HEK293 (cell line): Measurements from ENCODE around the gene GALNT1.

Experiments
- BCL11B ChIP-seq: fragments of 450-650 bp; formaldehyde crosslinking; IDR thresholded peaks from 2 replicates; pipeline ENCODE4 v1.5.1; 2016; ENCODE audit warnings: low read depth, missing biosample characterization, missing genetic modification characterization
- CTCF ChIP-seq: fragments of 450-650 bp; formaldehyde crosslinking; IDR thresholded peaks from 2 replicates; pipeline ENCODE4 v1.5.1; 2016; ENCODE audit warnings: missing biosample characterization, missing genetic modification characterization
- GLI4 ChIP-seq: fragments of 450-650 bp; formaldehyde crosslinking; IDR thresholded peaks from 2 replicates; pipeline ENCODE4 v1.5.1; 2016; ENCODE audit warnings: missing biosample characterization, missing genetic modification characterization
- MEIS1 ChIP-seq: sonication (generic); formaldehyde crosslinking; IDR thresholded peaks from 2 replicates; pipeline ENCODE4 v1.8.1; 2022; ENCODE audit warnings: missing genetic modification reagents, mild to moderate bottlenecking, borderline replicate concordance
- PRDM2 ChIP-seq: fragments of 450-650 bp; formaldehyde crosslinking; IDR thresholded peaks from 2 replicates; pipeline ENCODE4 v1.5.1; 2016; ENCODE audit warnings: missing biosample characterization, missing genetic modification characterization, borderline replicate concordance
- REPIN1 ChIP-seq: fragments of 450-650 bp; formaldehyde crosslinking; IDR thresholded peaks from 2 replicates; pipeline ENCODE4 v1.5.1; 2017; ENCODE audit warnings: missing biosample characterization, missing genetic modification characterization, low read depth
- SP2 ChIP-seq: fragments of 450-650 bp; formaldehyde crosslinking; IDR thresholded peaks from 2 replicates; pipeline ENCODE4 v1.5.1; 2016; ENCODE audit warnings: missing biosample characterization, missing genetic modification characterization
- SP7 ChIP-seq: fragments of 450-650 bp; formaldehyde crosslinking; IDR thresholded peaks from 2 replicates; pipeline ENCODE4 v1.5.1; 2016; ENCODE audit warnings: missing biosample characterization, missing genetic modification characterization
- YY1 ChIP-seq: fragments of 450-650 bp; formaldehyde crosslinking; IDR thresholded peaks from 2 replicates; pipeline ENCODE4 v1.5.1; 2018; ENCODE audit warnings: missing biosample characterization, missing genetic modification characterization
- ZBTB44 ChIP-seq: fragments of 450-650 bp; IDR thresholded peaks from 2 replicates; pipeline ENCODE4 v1.5.1; 2018; ENCODE audit warnings: missing biosample characterization, mild to moderate bottlenecking, missing genetic modification characterization
- ZBTB6 ChIP-seq: fragments of 450-650 bp; formaldehyde crosslinking; IDR thresholded peaks from 2 replicates; pipeline ENCODE4 v1.5.1; 2017; ENCODE audit warnings: missing biosample characterization, missing genetic modification characterization
- ZFP37 ChIP-seq: fragments of 450-650 bp; formaldehyde crosslinking; IDR thresholded peaks from 2 replicates; pipeline ENCODE4 v1.5.1; 2016; ENCODE audit warnings: missing biosample characterization, missing genetic modification characterization
- ZNF133 ChIP-seq: fragments of 450-650 bp; formaldehyde crosslinking; IDR thresholded peaks from 2 replicates; pipeline ENCODE4 v1.5.1; 2016; ENCODE audit warnings: missing biosample characterization, missing genetic modification characterization
- ZNF2 ChIP-seq: fragments of 450-650 bp; formaldehyde crosslinking; IDR thresholded peaks from 2 replicates; pipeline ENCODE4 v1.5.1; 2016; ENCODE audit warnings: missing biosample characterization, missing genetic modification characterization
- ZNF24 ChIP-seq: fragments of 450-650 bp; formaldehyde crosslinking; IDR thresholded peaks from 2 replicates; pipeline ENCODE4 v1.5.1; 2016; ENCODE audit warnings: missing biosample characterization, missing genetic modification characterization
- ZNF335 ChIP-seq: fragments of 450-650 bp; formaldehyde crosslinking; conservative IDR thresholded peaks from 2 replicates; pipeline ENCODE4 v1.5.1; 2016; ENCODE audit warnings: missing biosample characterization, missing genetic modification characterization
- ZNF391 ChIP-seq: fragments of 450-650 bp; formaldehyde crosslinking; IDR thresholded peaks from 2 replicates; pipeline ENCODE4 v1.5.1; 2016; ENCODE audit warnings: low read depth, missing biosample characterization, missing genetic modification characterization, borderline replicate concordance
- ZNF394 ChIP-seq: fragments of 450-650 bp; formaldehyde crosslinking; IDR thresholded peaks from 2 replicates; pipeline ENCODE4 v1.5.1; 2016; ENCODE audit warnings: missing biosample characterization, missing genetic modification characterization, mild to moderate bottlenecking, moderate library complexity, borderline replicate concordance
- ZNF423 ChIP-seq: fragments of 450-650 bp; formaldehyde crosslinking; IDR thresholded peaks from 2 replicates; pipeline ENCODE4 v1.5.1; 2016; ENCODE audit warnings: missing biosample characterization, missing genetic modification characterization
- ZNF473 ChIP-seq: fragments of 450-650 bp; formaldehyde crosslinking; IDR thresholded peaks from 2 replicates; pipeline ENCODE4 v1.5.1; 2017; ENCODE audit warnings: missing biosample characterization, missing genetic modification characterization
- ZNF501 ChIP-seq: fragments of 450-650 bp; formaldehyde crosslinking; IDR thresholded peaks from 2 replicates; pipeline ENCODE4 v1.5.1; 2016; ENCODE audit warnings: missing biosample characterization, missing genetic modification characterization
- ZNF510 ChIP-seq: fragments of 450-650 bp; formaldehyde crosslinking; IDR thresholded peaks from 2 replicates; pipeline ENCODE4 v1.5.1; 2018; ENCODE audit warnings: mild to moderate bottlenecking, missing genetic modification characterization, missing biosample characterization; ENCODE audit not compliant: insufficient replicate concordance
- ZNF580 ChIP-seq: fragments of 450-650 bp; formaldehyde crosslinking; IDR thresholded peaks from 2 replicates; pipeline ENCODE4 v1.5.1; 2016; ENCODE audit warnings: missing biosample characterization, missing genetic modification characterization
- ZNF629 ChIP-seq: fragments of 450-650 bp; formaldehyde crosslinking; IDR thresholded peaks from 2 replicates; pipeline ENCODE4 v1.5.1; 2017; ENCODE audit warnings: missing biosample characterization, missing genetic modification characterization
- ZNF654 ChIP-seq: fragments of 450-650 bp; formaldehyde crosslinking; IDR thresholded peaks from 2 replicates; pipeline ENCODE4 v1.5.1; 2016; ENCODE audit warnings: low read depth, missing biosample characterization, missing genetic modification characterization
- ZNF677 ChIP-seq: fragments of 450-650 bp; IDR thresholded peaks from 2 replicates; pipeline ENCODE4 v1.5.0; 2018; ENCODE audit warnings: missing biosample characterization, mild to moderate bottlenecking, missing genetic modification characterization, moderate library complexity
- ZNF747 ChIP-seq: fragments of 450-650 bp; formaldehyde crosslinking; IDR thresholded peaks from 2 replicates; pipeline ENCODE4 v1.5.1; 2016; ENCODE audit warnings: missing biosample characterization, missing genetic modification characterization
- ZNF843 ChIP-seq: fragments of 450-650 bp; formaldehyde crosslinking; IDR thresholded peaks from 2 replicates; pipeline ENCODE4 v1.5.1; 2016; ENCODE audit warnings: missing biosample characterization, missing genetic modification characterization
- ZSCAN16 ChIP-seq: fragments of 450-650 bp; formaldehyde crosslinking; IDR thresholded peaks from 2 replicates; pipeline ENCODE4 v1.5.1; 2016; ENCODE audit warnings: missing biosample characterization, missing genetic modification characterization
- ZSCAN30 ChIP-seq: fragments of 450-650 bp; IDR thresholded peaks from 2 replicates; pipeline ENCODE4 v1.5.1; 2018; ENCODE audit warnings: missing biosample characterization, mild to moderate bottlenecking, missing genetic modification characterization, moderate library complexity

Gene GALNT1

GRCh38 chr18:35616664-35617423 lies 35.3 kb downstream of the GALNT1 start (continued):
- no peak for TF ChIP-seq ZNF654 (tag by site-specific recombination)
- TF ChIP-seq MEIS1 (CRISPR knock-in tag) = no peak
- TF ChIP-seq ZNF843 = peak; percentile 63; the same call in 1 of the 2 replicates
- TF ChIP-seq ZSCAN16 (tag by site-specific recombination) = peak; percentile 93
- no peak for TF ChIP-seq ZNF510
- peak; percentile 56; the same call in 1 of the 2 replicates for TF ChIP-seq ZNF629 (tag by site-specific recombination)
- peak; percentile 95 for TF ChIP-seq ZBTB44 (tag by site-specific recombination)
- TF ChIP-seq ZFP37 (tag by site-specific recombination) = peak; percentile 71; the same call in 1 of the 2 replicates
- TF ChIP-seq ZNF394 = no peak
- TF ChIP-seq ZSCAN30 = peak; percentile 59; the same call in 1 of the 2 replicates
- TF ChIP-seq ZNF580 = no peak; the same call in 1 of the 2 replicates
- TF ChIP-seq ZNF335 (tag by site-specific recombination) = peak; percentile 57
- no peak for TF ChIP-seq REPIN1 (tag by site-specific recombination)
- TF ChIP-seq ZNF423 = no peak
- no peak for TF ChIP-seq SP2 (tag by site-specific recombination)
- TF ChIP-seq GLI4 = no peak
- no peak for TF ChIP-seq ZBTB6 (tag by site-specific recombination)
- peak; percentile 61; the same call in 1 of the 2 replicates for TF ChIP-seq ZNF501 (tag by site-specific recombination)
- TF ChIP-seq ZNF747 = no peak
- TF ChIP-seq BCL11B (tag by site-specific recombination) = no peak
- no peak for TF ChIP-seq ZNF473 (tag by site-specific recombination)
- TF ChIP-seq YY1 (tag by site-specific recombination) = no peak
- peak; percentile 83 for TF ChIP-seq SP7
- no peak for TF ChIP-seq ZNF24 (tag by site-specific recombination)
- 0 out of 2 replicates have a peak, but pooled peaks have one; percentile 24 for TF ChIP-seq CTCF (tag by site-specific recombination)
- no peak for TF ChIP-seq ZNF391
- TF ChIP-seq ZNF677 (tag by site-specific recombination) = no peak
- no peak for TF ChIP-seq PRDM2 (tag by site-specific recombination)
- TF ChIP-seq ZNF2 (tag by site-specific recombination) = no peak
- no peak for TF ChIP-seq ZNF133 (tag by site-specific recombination)
